GM12878 (cell line): Measurements from ENCODE around the gene SIN3A. TPM values are rescaled to one million over a fixed set of nuclear protein-coding genes. Genes with fewer than 3 reads are reported as not detected.

Source experiments
- ATAC-seq: fragments of 200-7000 bp; cut with Tn5 transposase; 3 replicates; pipeline ENCODE4 v1.9.1; 2020; ENCODE audit warnings: mild to moderate bottlenecking, moderate library complexity
- BruUV-seq: library from RNA; stranded (reverse); fragments of 400-500 nt; replicated peaks from 2 replicates; lab custom pipeline; 2021; lab: Mats Ljungman, UMichigan
- CTCF ChIA-PET: fragments of 300-600 bp; sonication (Branson Sonifier 250); formaldehyde crosslinking; extraction: SDS; loops from one replicate; lab custom pipeline; 2021; ENCODE audit warnings: inconsistent platforms; lab: Yijun Ruan, JAX
- POLR2A ChIA-PET: fragments of 350-600 bp; formaldehyde crosslinking; extraction: SDS; loops from one replicate; lab custom pipeline; 2021; ENCODE audit warnings: inconsistent platforms; lab: Charles Lee
- RAD21 ChIA-PET: fragments of 300-600 bp; sonication (Branson Sonifier 250); formaldehyde crosslinking; loops from one replicate; lab custom pipeline; 2023; ENCODE audit warnings: antibody characterized with exemption; ENCODE audit not compliant: unreplicated experiment; lab: Charles Lee
- SMC1A ChIA-PET: fragments of 300-600 bp; sonication (Branson Sonifier 250); formaldehyde crosslinking; loops from one replicate; lab custom pipeline; 2023; ENCODE audit not compliant: unreplicated experiment, uncharacterized antibody; lab: Charles Lee
- DNase-seq: peaks from one replicate; pipeline ENCODE4 v3.0.0-alpha.2; 2011; ENCODE audit warnings: low read depth, low spot score
- FAIRE-seq: peaks from 3 replicates; lab custom pipeline; 2011; peaks lifted over from hg19 to GRCh38; lab: Jason Lieb, UNC
- H2AFZ ChIP-seq: 2 replicates; pipeline ENCODE4 v1.6.0; 2011; ENCODE audit warnings: low read depth, low read length, control low read depth; ENCODE audit not compliant: control insufficient read depth
- H3K27ac ChIP-seq: 2 replicates; pipeline ENCODE4 v1.5.1; 2011; ENCODE audit warnings: control low read depth; ENCODE audit not compliant: control insufficient read depth, insufficient read depth
- H3K27me3 ChIP-seq, 2 experiments: replicated peaks in 1 of 2; 2 replicates each; pipeline versions ENCODE4 v1.6.0 to v1.6.1; 2011; ENCODE audit warnings: low read length in 1 of 2; ENCODE audit not compliant: control insufficient read depth in 2 of 2, insufficient read depth in 2 of 2
- H3K36me3 ChIP-seq, 2 experiments: 2 replicates each; pipeline ENCODE4 v1.5.1; 2011; ENCODE audit warnings: low read length in 1 of 2; ENCODE audit not compliant: control insufficient read depth in 2 of 2, insufficient read depth in 2 of 2
- H3K4me1 ChIP-seq: 2 replicates; pipeline ENCODE4 v1.6.1; 2011; ENCODE audit warnings: mild to moderate bottlenecking, low read length, moderate library complexity, mixed read lengths; ENCODE audit not compliant: control insufficient read depth, insufficient read depth
- H3K4me2 ChIP-seq: 2 replicates; pipeline ENCODE4 v1.6.0; 2011; ENCODE audit warnings: control low read depth; ENCODE audit not compliant: control insufficient read depth, insufficient read depth
- H3K4me3 ChIP-seq: fragments of 200-600 bp; sonication (generic); 2 replicates; pipeline ENCODE4 v1.5.1; 2016
- H3K79me2 ChIP-seq: 2 replicates; pipeline ENCODE4 v1.6.0; 2011; ENCODE audit warnings: low read length; ENCODE audit not compliant: control insufficient read depth, insufficient read depth
- H3K9ac ChIP-seq: 2 replicates; pipeline ENCODE4 v1.8.0; 2011; ENCODE audit warnings: low read length, control low read depth, mixed read lengths; ENCODE audit not compliant: control insufficient read depth, insufficient read depth
- H3K9me3 ChIP-seq: replicated peaks from 3 replicates; pipeline ENCODE4 v1.5.1; 2011; ENCODE audit warnings: mild to moderate bottlenecking, low read length; ENCODE audit not compliant: control insufficient read depth, insufficient read depth
- H4K20me1 ChIP-seq: 2 replicates; pipeline ENCODE4 v1.6.0; 2011; ENCODE audit not compliant: control insufficient read depth, insufficient read depth
- EP300 ChIP-seq, 2 experiments: fragments of 150-350 bp in 1 of 2; IDR thresholded peaks; 2 replicates each; pipeline ENCODE4 v1.6.1; 2011 to 2012; ENCODE audit warnings: low read depth in 2 of 2, low read length in 2 of 2, borderline replicate concordance in 1 of 2, improper control_type of control experiment in 1 of 2, inconsistent platforms in 1 of 2; ENCODE audit not compliant: control insufficient read depth in 1 of 2
- GABPA ChIP-seq: IDR thresholded peaks from 2 replicates; pipeline ENCODE4 v1.6.1; 2014; ENCODE audit warnings: antibody characterized with exemption, low read depth, mild to moderate bottlenecking, inconsistent platforms
- KDM1A ChIP-seq: fragments of 200-600 bp; sonication (generic); IDR thresholded peaks from 2 replicates; pipeline ENCODE4 v1.6.1; 2016; ENCODE audit warnings: borderline replicate concordance
- MAX ChIP-seq: IDR thresholded peaks from 2 replicates; pipeline ENCODE4 v1.6.1; 2012; ENCODE audit warnings: low read depth, low read length, improper control_type of control experiment
- NFIC ChIP-seq: IDR thresholded peaks from 2 replicates; pipeline ENCODE4 v1.6.1; 2012; ENCODE audit warnings: low read depth, mild to moderate bottlenecking, inconsistent platforms, low read length, moderate library complexity
- PML ChIP-seq: IDR thresholded peaks from 2 replicates; pipeline ENCODE4 v1.6.1; 2012; ENCODE audit warnings: low read length, inconsistent platforms
- SRF ChIP-seq, 2 experiments: IDR thresholded peaks; 2 replicates each; pipeline ENCODE4 v1.6.1; 2011; ENCODE audit warnings: low read depth in 2 of 2, low read length in 2 of 2, mild to moderate bottlenecking in 1 of 2, moderate library complexity in 1 of 2
- STAT1 ChIP-seq: fragments of 450-650 bp; conservative IDR thresholded peaks from 2 replicates; pipeline ENCODE4 v1.6.1; 2014; ENCODE audit warnings: antibody characterized with exemption, mild to moderate bottlenecking
- SUPT20H ChIP-seq: IDR thresholded peaks from 2 replicates; pipeline ENCODE4 v1.6.1; 2011; ENCODE audit warnings: low read depth, mild to moderate bottlenecking, low read length, moderate library complexity, borderline replicate concordance; ENCODE audit not compliant: control insufficient read depth
- TCF12 ChIP-seq: IDR thresholded peaks from 2 replicates; pipeline ENCODE4 v1.6.1; 2011; ENCODE audit warnings: low read depth, mild to moderate bottlenecking, low read length
- ZNF592 ChIP-seq: fragments of 450-650 bp; IDR thresholded peaks from 2 replicates; pipeline ENCODE4 v1.6.1; 2017; ENCODE audit warnings: mild to moderate bottlenecking, moderate library complexity
- WGBS: methylation state at CpG from one replicate; pipeline ENCODE4 v1.1.6; 2016; ENCODE audit warnings: low lambda C conversion rate; ENCODE audit not compliant: insufficient replicate concordance, insufficient coverage; ENCODE audit errors: missing lambda C conversion rate; 5-methylcytosine and 5-hydroxymethylcytosine counted together
- in situ Hi-C: fragments of 300-500 bp; cut with MboI; formaldehyde crosslinking; loops from 9 replicates; pipeline ENCODE4 v1.14.3; 2018; ENCODE audit warnings: mixed read lengths
- intact Hi-C: fragments of 100-400 bp; cut with micrococcal nuclease; formaldehyde crosslinking; loops from one replicate; pipeline ENCODE4 v1.14.2; 2022; ENCODE audit not compliant: unreplicated experiment
- polyA plus RNA-seq, 11 experiments: library from polyadenylated mRNA; depleted of rRNA in 4 of 11; unstranded in 6 of 11; stranded (reverse) in 5 of 11; fragments of >200 nt; fragmentation: Nextera tagmentation in 4 of 11; fragmentation: Illumina TruSeq in 1 of 11; extraction: Ambion mirVana in 4 of 11; extraction: Trizol in 1 of 11; gene quantifications; 1 replicate in 1 of 11; 2 replicates in 10 of 11; pipeline versions ENCODE4 v1.2.1 to v1.2.3, GENCODE V29; 2011 to 2016; ENCODE audit warnings: inconsistent platforms in 2 of 11, missing spikeins in 2 of 11, low read depth in 1 of 11
- total RNA-seq, 4 experiments: library from RNA; depleted of rRNA in 3 of 4; stranded (reverse); fragments of >200 nt in 3 of 4; fragmentation: Illumina TruSeq in 1 of 4; extraction: Trizol in 1 of 4; gene quantifications; 2 replicates each; pipeline versions ENCODE4 v1.2.1 to v1.2.3, GENCODE V29; 2013 to 2021

SIN3A gene
- total and polyA plus RNA-seq, 10 of the 15 experiments (the other 5 are each of a cell fraction or from before 2014, with no cell fraction given) = 6.4 to 62.2 (median 29.2) TPM

- TF ChIP-seq SUPT20H (no peak), TCF12 (no peak), SRF (IDR thresholded peaks at IDR 0.05; ENCODE audit: low read depth in 2 of 2, low read length in 2 of 2) (no peak), MAX (no peak), PML (no peak), EP300 (IDR thresholded peaks at IDR 0.05; ENCODE audit: borderline replicate concordance in 1 of 2, control insufficient read depth in 1 of 2, low read depth in 2 of 2, low read length in 2 of 2) (no peak)
Measured at GRCh38 chr15:75430259-75430658, 21.2 kb downstream of the SIN3A start (continued).

- no peak overlapping the region for H3K4me3 ChIP-seq
- RAD21 ChIA-PET = interaction anchor here (1.1 kb wide), 1 partner anchor 26 kb away, joined by 3 read pairs; no protein-coding TSS in a partner anchor
- TF ChIP-seq KDM1A (no peak), ZNF592 (no peak), NFIC (no peak), GABPA (no peak), STAT1 (no peak)
- in situ Hi-C loops (no loop called here), intact Hi-C loops (no loop called here)
- H3K4me2 ChIP-seq = no peak overlapping the region
- no peak for ATAC-seq
- no peaks in the 10 kb centered on the region for H3K27me3 ChIP-seq
- H3K4me1 ChIP-seq = no peaks in the 10 kb centered on the region
- no peak overlapping the region for H2AFZ ChIP-seq
- SMC1A ChIA-PET = no interaction called here
- no peak for FAIRE-seq
- CTCF ChIA-PET = no interaction called here
- no peaks in the 10 kb centered on the region; the same call in 1 of the 2 replicates for H4K20me1 ChIP-seq
- POLR2A ChIA-PET = no interaction called here
- H3K36me3 ChIP-seq = peaks cover 7 to 33% of the 10 kb centered on the region in 2 experiments; a peak in 3 of 4 replicates
- WGBS = 98% methylated on average over 3 of the region's 3 CpGs
- H3K9me3 ChIP-seq = no peaks in the 10 kb centered on the region
- DNase-seq = no peak
- no peak overlapping the region for H3K27ac ChIP-seq
- BruUV-seq = no TSS peak
- H3K9ac ChIP-seq = no peak overlapping the region
- peaks cover 19% of the 10 kb centered on the region for H3K79me2 ChIP-seq
Measured at GRCh38 chr15:75428152-75428551, 23.3 kb downstream of the SIN3A start.
